Measurements from ENCODE around the gene DOK1.

DNA sequence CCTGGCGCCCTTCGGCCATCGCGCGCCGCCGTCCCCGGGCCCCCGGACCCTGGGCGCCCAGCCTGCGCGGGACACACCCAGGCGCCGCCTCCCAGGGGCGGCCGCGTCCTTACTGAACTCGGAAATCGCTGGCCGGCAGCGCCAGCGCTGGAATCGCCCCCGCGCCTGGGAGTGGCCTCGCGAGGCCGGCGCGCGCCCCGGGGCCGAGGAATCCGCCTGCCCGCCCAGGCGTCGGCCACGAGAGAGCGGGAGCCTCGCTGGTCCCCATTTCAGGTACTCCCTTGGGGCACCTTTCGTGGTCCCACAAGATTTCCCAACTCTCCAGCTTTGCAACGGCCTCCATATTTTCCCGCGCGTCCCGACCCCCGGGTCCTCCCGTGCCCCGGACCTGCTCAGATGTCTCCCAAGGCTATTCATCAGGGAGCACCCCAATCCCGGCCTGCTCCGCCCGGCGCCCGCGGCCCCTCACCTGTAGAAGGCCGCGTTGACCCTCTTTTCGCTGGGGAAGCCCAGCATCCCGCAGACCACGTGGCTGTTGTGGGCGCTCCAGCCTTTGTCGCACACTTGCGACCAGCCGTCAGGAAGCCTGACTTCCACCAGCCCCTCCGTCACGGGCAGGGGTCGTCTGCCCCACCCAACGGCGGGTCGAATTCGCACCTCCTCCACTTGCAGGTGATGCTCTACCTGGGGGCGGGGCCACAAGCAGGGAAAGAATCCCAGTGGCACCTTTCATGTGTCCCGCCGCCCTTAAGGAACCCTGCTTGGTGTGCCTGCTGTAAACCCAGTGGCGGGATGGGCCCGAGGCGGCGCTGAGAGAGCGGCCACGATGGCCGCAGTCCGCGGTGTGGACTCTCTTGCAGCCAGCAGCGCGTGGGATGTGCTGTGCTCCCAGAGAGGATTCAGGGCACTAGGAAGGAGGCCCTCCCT, 5.4 kb upstream of the DOK1 start:
- TF ChIP-seq, protein P1, sequence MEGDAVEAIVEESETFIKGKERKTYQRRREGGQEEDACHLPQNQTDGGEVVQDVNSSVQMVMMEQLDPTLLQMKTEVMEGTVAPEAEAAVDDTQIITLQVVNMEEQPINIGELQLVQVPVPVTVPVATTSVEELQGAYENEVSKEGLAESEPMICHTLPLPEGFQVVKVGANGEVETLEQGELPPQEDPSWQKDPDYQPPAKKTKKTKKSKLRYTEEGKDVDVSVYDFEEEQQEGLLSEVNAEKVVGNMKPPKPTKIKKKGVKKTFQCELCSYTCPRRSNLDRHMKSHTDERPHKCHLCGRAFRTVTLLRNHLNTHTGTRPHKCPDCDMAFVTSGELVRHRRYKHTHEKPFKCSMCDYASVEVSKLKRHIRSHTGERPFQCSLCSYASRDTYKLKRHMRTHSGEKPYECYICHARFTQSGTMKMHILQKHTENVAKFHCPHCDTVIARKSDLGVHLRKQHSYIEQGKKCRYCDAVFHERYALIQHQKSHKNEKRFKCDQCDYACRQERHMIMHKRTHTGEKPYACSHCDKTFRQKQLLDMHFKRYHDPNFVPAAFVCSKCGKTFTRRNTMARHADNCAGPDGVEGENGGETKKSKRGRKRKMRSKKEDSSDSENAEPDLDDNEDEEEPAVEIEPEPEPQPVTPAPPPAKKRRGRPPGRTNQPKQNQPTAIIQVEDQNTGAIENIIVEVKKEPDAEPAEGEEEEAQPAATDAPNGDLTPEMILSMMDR (IDR thresholded peaks at IDR 0.05; ENCODE audit: low read depth, low read length, poor library complexity, severe bottlenecking), result no peak
- peak; percentile 77; the same call in 1 of the 2 replicates for TF ChIP-seq EZH2phosphoT487 (IDR thresholded peaks at IDR 0.05; ENCODE audit: borderline replicate concordance, low read length)
